Measurements from ENCODE around the gene ARHGDIB. TPM values are rescaled to one million over a fixed set of nuclear protein-coding genes. Genes with fewer than 3 reads are reported as not detected.

The ARHGDIB gene
- total and polyA plus RNA-seq, 2 donors from 2014 or later, result 127 to 151 TPM

DNA sequence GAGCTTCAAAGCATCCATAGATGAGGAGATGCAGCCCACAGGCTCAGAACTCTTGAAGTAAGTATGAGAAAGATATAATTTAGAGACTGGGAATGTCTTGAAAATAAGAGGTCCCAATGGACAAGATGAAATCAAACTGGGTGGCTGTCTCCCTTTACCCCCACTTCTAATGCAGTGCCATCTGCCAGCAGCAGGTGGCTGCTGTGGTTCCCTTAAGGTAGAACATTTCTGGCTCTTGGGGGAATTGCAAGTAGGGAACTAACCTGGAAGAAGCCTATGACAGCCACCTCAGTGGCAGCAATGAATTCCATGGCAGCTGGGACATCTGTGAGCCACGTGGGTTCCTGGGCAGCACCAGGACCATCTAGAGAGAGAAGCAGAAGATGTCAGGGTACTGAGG is 23.7 kb downstream of the ARHGDIB start:
- H3K4me3 ChIP-seq (ENCODE audit: low read length in 3 of 3), result no peak overlapping the region
- intact Hi-C loops (cut with DNase I), result no loop called here
- no peak overlapping the region for H3K9ac ChIP-seq (ENCODE audit: low read length in 3 of 3)

DNA sequence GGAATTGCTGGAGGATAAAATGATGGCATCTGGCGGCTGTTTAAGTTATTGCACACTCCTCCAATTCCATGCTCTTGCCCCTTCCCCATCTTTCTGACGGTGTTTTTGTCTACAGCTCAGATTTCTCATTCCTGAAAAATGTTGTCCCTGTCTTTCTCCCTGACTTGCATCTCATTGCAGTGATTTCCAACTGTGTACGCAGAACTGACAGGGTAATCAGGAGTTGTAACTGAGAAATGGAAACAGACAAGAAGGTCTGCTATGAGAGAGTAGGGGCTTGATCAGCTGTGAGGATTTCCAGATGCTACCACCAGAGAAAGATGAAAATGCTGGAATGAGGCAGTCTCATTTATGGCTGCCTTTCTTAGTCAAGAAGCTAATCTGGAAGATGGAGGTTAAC is 24.4 kb downstream of the ARHGDIB start:
- no peaks in the 10 kb centered on the region for H3K9me3 ChIP-seq (ENCODE audit: control insufficient read depth in 2 of 3, insufficient read depth in 1 of 3, low read length in 3 of 3)
- H3K27me3 ChIP-seq (ENCODE audit: control insufficient read depth, insufficient read depth, low read length), result no peaks in the 10 kb centered on the region
- intact Hi-C loops (cut with DNase I), result no loop called here
- H3K4me3 ChIP-seq (ENCODE audit: low read length in 3 of 3), result no peak overlapping the region
- peaks cover 7 to 12% (median 9%) of the 10 kb centered on the region in 3 donors for H3K4me1 ChIP-seq (ENCODE audit: control insufficient read depth in 2 of 3, insufficient read depth in 2 of 3, low read depth in 1 of 3, low read length in 3 of 3)
- no peak for FAIRE-seq
- peak in 1 of 5 donors; percentile 40 for DNase-seq
- TF ChIP-seq, protein P1, sequence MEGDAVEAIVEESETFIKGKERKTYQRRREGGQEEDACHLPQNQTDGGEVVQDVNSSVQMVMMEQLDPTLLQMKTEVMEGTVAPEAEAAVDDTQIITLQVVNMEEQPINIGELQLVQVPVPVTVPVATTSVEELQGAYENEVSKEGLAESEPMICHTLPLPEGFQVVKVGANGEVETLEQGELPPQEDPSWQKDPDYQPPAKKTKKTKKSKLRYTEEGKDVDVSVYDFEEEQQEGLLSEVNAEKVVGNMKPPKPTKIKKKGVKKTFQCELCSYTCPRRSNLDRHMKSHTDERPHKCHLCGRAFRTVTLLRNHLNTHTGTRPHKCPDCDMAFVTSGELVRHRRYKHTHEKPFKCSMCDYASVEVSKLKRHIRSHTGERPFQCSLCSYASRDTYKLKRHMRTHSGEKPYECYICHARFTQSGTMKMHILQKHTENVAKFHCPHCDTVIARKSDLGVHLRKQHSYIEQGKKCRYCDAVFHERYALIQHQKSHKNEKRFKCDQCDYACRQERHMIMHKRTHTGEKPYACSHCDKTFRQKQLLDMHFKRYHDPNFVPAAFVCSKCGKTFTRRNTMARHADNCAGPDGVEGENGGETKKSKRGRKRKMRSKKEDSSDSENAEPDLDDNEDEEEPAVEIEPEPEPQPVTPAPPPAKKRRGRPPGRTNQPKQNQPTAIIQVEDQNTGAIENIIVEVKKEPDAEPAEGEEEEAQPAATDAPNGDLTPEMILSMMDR (IDR thresholded peaks at IDR 0.05; ENCODE audit: borderline replicate concordance, extremely low read depth, insufficient read depth), result no peak
- H3K36me3 ChIP-seq (ENCODE audit: control insufficient read depth in 2 of 3, insufficient read depth in 3 of 3, low read length in 3 of 3), result no peaks in the 10 kb centered on the region
- no peak overlapping the region for H3K9ac ChIP-seq (ENCODE audit: low read length in 3 of 3)
- no peak overlapping the region for H3K27ac ChIP-seq (ENCODE audit: low read depth in 2 of 2, low read length in 2 of 2)

More for the DNA sequence above, 23.7 kb downstream of the ARHGDIB start:
- Histone ChIP-seq H3K4me1 (ENCODE audit: control insufficient read depth in 2 of 3, insufficient read depth in 2 of 3, low read depth in 1 of 3, low read length in 3 of 3) (peaks cover 7 to 12% (median 9%) of the 10 kb centered on the region in 3 donors), H3K36me3 (ENCODE audit: control insufficient read depth in 2 of 3, insufficient read depth in 3 of 3, low read length in 3 of 3) (peaks cover 0 to 3% (median 0%) of the 10 kb centered on the region in 3 donors), H3K27me3 (ENCODE audit: control insufficient read depth, insufficient read depth, low read length) (no peaks in the 10 kb centered on the region), H3K27ac (ENCODE audit: low read depth in 2 of 2, low read length in 2 of 2) (no peak overlapping the region), H3K9me3 (ENCODE audit: control insufficient read depth in 2 of 3, insufficient read depth in 1 of 3, low read length in 3 of 3) (no peaks in the 10 kb centered on the region)
- DNase-seq (no peak), FAIRE-seq (no peak)
- TF ChIP-seq, protein P1 (IDR thresholded peaks at IDR 0.05; ENCODE audit: borderline replicate concordance, extremely low read depth, insufficient read depth), result no peak

DNA sequence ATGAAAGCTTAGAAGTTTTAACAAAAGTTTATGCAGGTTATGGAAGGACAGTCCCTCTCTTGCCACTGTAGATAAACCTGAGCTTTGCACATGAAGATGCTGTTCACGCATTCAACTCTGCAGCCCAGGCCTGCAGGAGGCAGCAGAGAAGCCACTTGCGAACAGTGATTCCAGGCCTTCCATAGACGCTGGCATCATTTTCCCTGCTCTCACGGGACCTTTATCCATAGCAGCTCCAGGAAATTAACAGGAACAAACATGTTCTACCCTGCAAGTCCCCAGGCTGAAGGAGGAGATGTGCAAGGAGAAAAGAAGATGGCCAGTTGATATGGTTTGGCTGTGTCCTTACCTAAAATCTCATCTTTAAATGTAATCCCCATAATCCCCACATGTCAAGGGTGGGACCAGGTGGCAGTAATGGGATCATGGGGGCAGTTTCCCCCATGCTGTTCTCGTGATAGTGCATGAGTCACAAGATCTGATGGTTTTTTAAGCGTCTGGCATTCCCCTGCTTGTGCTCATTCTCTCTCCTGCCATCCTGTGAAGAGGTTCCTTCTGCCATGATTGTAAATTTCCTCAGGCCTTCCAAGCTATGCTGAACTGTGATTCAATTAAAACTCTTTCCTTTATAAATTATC is 25.1 kb downstream of the ARHGDIB start:
- intact Hi-C loops (cut with DNase I), result no loop called here
- H3K36me3 ChIP-seq (ENCODE audit: control insufficient read depth in 2 of 3, insufficient read depth in 3 of 3, low read length in 3 of 3), result no peaks in the 10 kb centered on the region
- H3K27me3 ChIP-seq (ENCODE audit: control insufficient read depth, insufficient read depth, low read length), result no peaks in the 10 kb centered on the region
- H3K4me3 ChIP-seq (ENCODE audit: low read length in 3 of 3), result no peak overlapping the region
- DNase-seq (no peak), FAIRE-seq (no peak)
- peaks cover 7 to 18% (median 9%) of the 10 kb centered on the region in 3 donors for H3K4me1 ChIP-seq (ENCODE audit: control insufficient read depth in 2 of 3, insufficient read depth in 2 of 3, low read depth in 1 of 3, low read length in 3 of 3)
- H3K27ac ChIP-seq (ENCODE audit: low read depth in 2 of 2, low read length in 2 of 2), result no peak overlapping the region
- TF ChIP-seq, protein P1 (IDR thresholded peaks at IDR 0.05; ENCODE audit: borderline replicate concordance, extremely low read depth, insufficient read depth), result no peak
- H3K9me3 ChIP-seq (ENCODE audit: control insufficient read depth in 2 of 3, insufficient read depth in 1 of 3, low read length in 3 of 3), result no peaks in the 10 kb centered on the region
- H3K9ac ChIP-seq (ENCODE audit: low read length in 3 of 3), result no peak overlapping the region

Measured in kidney (tissue), 14 donors.